Aorta (tissue), 5 donors: ENCODE measurements around the gene SPDYE6. TPM values are rescaled to one million over a fixed set of nuclear protein-coding genes. Genes with fewer than 3 reads are reported as not detected.
"Not testable (repeated sequence)": the region's sequence is repeated elsewhere in the genome, so short reads cannot be mapped to it uniquely, and the experiment has no call there.

Experiments used
- ATAC-seq: fragments of 200-7000 bp; cut with Tn5 transposase; one replicate; pipeline ENCODE4 v1.9.1; 2022; ENCODE audit warnings: moderate library complexity; ENCODE audit not compliant: low FRiP score
- DNase-seq, 2 donors: peaks; one replicate each; pipeline ENCODE4 v3.0.0-alpha.2; 2020
- H3K27ac ChIP-seq, 2 donors: one replicate each; pipeline ENCODE4 v1.5.1; 2013; ENCODE audit warnings: low read length in 2 of 2, mild to moderate bottlenecking in 2 of 2, moderate library complexity in 2 of 2, control low read depth in 1 of 2, inconsistent platforms in 1 of 2, low read depth in 1 of 2
- H3K27me3 ChIP-seq, 2 donors: one replicate each; pipeline ENCODE4 v1.6.1; 2013; ENCODE audit warnings: control low read depth in 1 of 2, low read length in 1 of 2, mild to moderate bottlenecking in 1 of 2, moderate library complexity in 1 of 2; ENCODE audit not compliant: insufficient read depth in 2 of 2, control insufficient read depth in 1 of 2
- H3K36me3 ChIP-seq, 2 donors: one replicate each; pipeline ENCODE4 v1.6.1; 2013; ENCODE audit warnings: control low read depth in 1 of 2, low read length in 1 of 2, mild to moderate bottlenecking in 1 of 2; ENCODE audit not compliant: insufficient read depth in 2 of 2, control insufficient read depth in 1 of 2
- H3K4me1 ChIP-seq, 2 donors: one replicate each; pipeline ENCODE4 v1.6.1; 2013; ENCODE audit warnings: low read length in 2 of 2, control low read depth in 1 of 2, mild to moderate bottlenecking in 1 of 2, moderate library complexity in 1 of 2; ENCODE audit not compliant: insufficient read depth in 2 of 2, control insufficient read depth in 1 of 2
- H3K4me3 ChIP-seq, 2 donors: one replicate each; pipeline ENCODE4 v1.5.1; 2013; ENCODE audit warnings: low read length in 2 of 2, control low read depth in 1 of 2, mild to moderate bottlenecking in 1 of 2
- H3K9me3 ChIP-seq: one replicate; pipeline ENCODE4 v1.6.1; 2013; ENCODE audit warnings: mild to moderate bottlenecking, low read length; ENCODE audit not compliant: control insufficient read depth
- WGBS, 2 donors: extraction: QIAGEN DNeasy Blood & Tissue Kit; methylation state at CpG; one replicate each; pipeline ENCODE4 v1.1.7; 2013; 5-methylcytosine and 5-hydroxymethylcytosine counted together
- intact Hi-C, 2 donors: fragments of 100-400 bp; cut with DNase I; formaldehyde crosslinking; loops; one replicate each; pipeline versions ENCODE4 v1.14.2 to v1.15.0; 2022
- polyA plus RNA-seq, 2 donors: library from polyadenylated mRNA; stranded (reverse); fragments of 200-250 nt; gene quantifications; one replicate each; pipeline ENCODE4 v1.2.3, GENCODE V29; 2013
- total RNA-seq, 2 donors: library from RNA; stranded (reverse); fragmentation: NEBNext Ultra II Directional; extraction: Animal tissue kit (Norgen Biotek cat#: 25700); gene quantifications; one replicate each; pipeline ENCODE4 v1.2.1, GENCODE V29; 2021
- donor health status: healthy with polysubstance abuse.
- donor health status: Bipolar disorder and iron deficiency.
- donor health status: DM: no; HTN: no; CAD: no.
- donor health status: DM: no; HTN: no; CAD: no.
- donor health status: DM: yes; HTN: yes; CAD: no.

Gene SPDYE6
- total and polyA plus RNA-seq, 4 donors: 0.31 TPM; not detected in 3

DNA sequence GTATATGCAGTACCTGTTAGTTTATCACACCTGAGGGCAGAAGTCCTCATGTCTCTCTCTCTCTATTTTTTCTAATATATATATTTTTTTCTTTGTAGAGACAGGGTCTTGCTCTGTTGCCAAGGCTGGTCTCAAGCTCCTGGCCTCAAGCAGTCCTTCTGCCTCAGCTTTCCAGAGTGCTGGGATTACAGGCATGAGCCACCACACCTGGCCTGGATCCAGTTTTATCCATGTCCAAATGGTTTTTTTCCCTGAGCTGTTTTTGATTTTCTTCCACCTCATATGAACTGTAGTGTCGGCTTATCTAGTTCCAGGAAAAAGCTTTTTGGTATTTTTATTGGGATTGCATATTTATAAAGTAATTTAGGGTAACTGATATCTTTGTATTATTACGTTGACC is 16.6 kb upstream of the SPDYE6 start:
- ATAC-seq, H3K27me3 ChIP-seq, H3K27ac ChIP-seq, DNase-seq, H3K4me1 ChIP-seq, intact Hi-C loops, H3K4me3 ChIP-seq, H3K36me3 ChIP-seq, H3K9me3 ChIP-seq: not testable (repeated sequence)
- 14 to 16% methylated on average over 2 of the region's 2 CpGs for WGBS, 2 donors

DNA sequence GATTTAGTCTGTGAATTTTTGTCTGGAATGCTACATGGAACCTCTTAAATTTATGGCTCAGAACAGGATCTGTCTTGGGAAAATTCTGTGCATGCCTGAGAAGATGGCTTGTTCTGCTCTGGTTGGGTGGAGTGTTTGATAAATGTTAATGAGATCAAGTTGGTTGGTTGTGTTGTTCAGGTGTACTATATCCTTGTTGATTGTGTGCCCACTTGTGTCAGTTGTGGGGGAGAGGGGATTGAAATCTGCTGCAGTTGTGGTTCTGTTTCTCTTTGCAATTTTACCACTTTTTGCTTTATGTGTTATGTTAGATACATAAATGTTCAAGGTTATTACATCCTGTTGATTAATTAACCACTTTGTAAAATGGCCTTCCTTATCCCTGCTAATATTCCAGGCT is 13.8 kb upstream of the SPDYE6 start:
- DNase-seq, ATAC-seq, H3K27me3 ChIP-seq, H3K4me1 ChIP-seq, H3K36me3 ChIP-seq, H3K4me3 ChIP-seq, H3K9me3 ChIP-seq, intact Hi-C loops, H3K27ac ChIP-seq: not testable (repeated sequence)

DNA sequence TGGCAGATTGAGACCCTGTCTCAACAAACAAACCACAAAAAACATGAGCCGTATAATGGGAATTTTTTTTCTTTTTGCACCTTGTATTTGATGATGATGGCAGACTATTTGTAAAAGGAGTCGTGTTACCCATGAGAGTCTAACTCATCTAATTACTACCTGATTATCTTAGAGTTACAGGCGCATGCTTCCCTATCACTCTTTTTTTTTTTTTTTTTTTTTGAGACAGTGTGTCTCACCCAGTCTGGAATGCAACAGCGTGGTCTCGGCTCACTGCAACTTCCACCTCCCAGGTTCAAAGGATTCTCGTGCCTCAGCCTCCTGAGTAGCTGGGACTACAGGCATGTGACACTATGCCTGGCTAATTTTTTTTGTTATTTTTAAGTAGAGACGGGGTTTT is 9.1 kb upstream of the SPDYE6 start:
- intact Hi-C loops, DNase-seq, H3K36me3 ChIP-seq, ATAC-seq, H3K4me1 ChIP-seq, H3K27ac ChIP-seq, H3K4me3 ChIP-seq, H3K27me3 ChIP-seq, H3K9me3 ChIP-seq: not testable (repeated sequence)
- 52 to 54% methylated on average over 7 of the region's 7 CpGs for WGBS, 2 donors

DNA sequence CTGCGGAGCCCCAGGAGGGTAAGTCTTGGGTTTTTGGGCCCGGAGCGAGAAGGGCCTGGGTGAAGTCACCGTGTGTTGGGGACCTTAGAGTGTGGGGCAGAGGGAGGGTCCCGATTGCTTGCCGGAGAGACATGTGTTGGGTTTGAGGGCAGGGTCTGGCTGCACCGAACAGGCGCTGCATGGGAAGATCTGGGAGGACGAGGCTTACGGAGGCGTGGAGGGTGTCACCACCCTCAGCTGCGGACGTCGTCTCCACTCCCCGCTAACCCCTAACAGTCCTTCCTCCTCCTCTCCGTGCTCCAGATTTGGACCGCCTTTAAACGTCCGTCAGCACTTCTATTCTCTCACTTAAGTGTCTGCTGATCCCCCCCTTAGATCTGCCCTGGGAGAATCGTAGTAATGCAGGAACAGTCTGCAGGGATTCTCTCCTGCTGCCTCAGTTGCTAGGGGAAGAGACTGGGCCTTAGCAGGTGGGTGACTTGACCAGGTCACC is 8.2 kb upstream of the SPDYE6 start:
- H3K4me1 ChIP-seq, H3K36me3 ChIP-seq, intact Hi-C loops, ATAC-seq, DNase-seq, H3K27me3 ChIP-seq, H3K9me3 ChIP-seq: not testable (repeated sequence)
- Histone ChIP-seq H3K27ac (peak overlapping the region in 1 of 2 donors; percentile 3), H3K4me3 (peak overlapping the region; percentile 41 to 54)
- 0% methylated on average over 13 to 20 of the region's 20 CpGs for WGBS, 2 donors

DNA sequence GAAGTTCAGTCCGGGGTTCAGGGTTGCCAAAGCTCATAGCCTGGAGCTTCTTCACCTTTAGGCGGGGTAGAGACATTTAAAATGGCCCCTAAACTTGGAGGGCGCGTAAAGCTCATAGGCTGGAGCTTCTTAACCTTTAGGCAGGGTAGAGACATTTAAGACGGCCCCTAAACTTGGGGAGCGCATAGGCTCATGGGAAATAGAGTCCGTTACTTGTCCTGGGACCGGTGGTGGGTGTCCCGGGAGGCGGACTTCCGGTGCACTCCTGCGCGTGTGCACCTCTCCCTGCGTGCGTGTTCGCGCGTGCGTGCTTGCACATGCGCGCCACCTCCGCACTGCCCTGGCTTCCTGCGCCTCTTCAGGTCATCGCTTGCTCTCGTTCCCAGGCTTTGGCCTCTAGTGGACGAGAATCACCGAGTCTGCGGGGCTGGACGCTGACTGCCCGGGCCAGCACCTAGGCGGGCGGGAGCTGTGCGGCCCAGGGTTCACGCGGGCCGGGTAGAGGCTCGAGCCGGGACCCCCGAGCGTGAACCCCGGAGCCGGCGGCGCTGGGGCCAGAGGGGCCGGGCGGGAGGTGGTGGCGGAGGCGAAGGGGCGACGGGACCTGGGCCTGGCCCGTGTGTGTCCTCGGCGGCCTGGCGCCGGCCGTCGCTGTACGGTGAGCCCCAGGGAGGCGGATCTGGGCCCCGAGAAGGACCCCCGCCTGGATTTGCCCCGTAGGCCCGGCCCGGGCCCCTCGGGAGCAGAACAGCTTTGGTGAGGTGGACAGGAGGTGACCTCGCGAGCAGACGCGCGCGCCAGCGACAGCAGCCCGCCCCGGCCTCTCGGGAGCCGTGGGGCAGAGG is 7.5 kb upstream of the SPDYE6 start:
- peak; percentile 97 for DNase-seq
- Histone ChIP-seq H3K4me3 (peak overlapping the region; percentile 41 to 54), H3K27ac (peak overlapping the region in 1 of 2 donors; percentile 31)
- H3K4me1 ChIP-seq, H3K27me3 ChIP-seq, H3K36me3 ChIP-seq, intact Hi-C loops, H3K9me3 ChIP-seq: not testable (repeated sequence)
- WGBS, 2 donors: 0 to 1% methylated on average over 69 to 76 of the region's 76 CpGs
- ATAC-seq: peak; percentile 100

DNA sequence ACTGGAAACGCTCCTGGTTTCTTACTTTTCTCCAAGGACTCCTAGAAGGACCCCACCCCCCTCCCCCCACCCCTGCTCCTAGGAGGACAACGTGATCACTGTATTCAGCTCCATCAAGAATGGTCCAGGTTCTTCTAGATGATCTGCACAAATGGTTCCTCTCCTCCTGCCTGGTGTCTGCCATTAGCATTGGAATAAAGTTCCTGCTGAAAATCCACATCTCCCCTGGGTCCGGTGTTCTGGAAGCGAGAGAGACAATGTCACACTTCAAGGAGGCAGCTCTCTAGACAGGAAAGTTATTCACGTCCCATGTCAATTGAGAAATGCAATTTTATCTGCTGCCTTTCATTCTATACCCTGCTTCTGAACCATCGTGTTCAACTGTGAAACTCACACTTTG is 9.3 kb downstream of the SPDYE6 start:
- H3K4me3 ChIP-seq, H3K9me3 ChIP-seq, H3K4me1 ChIP-seq, H3K27ac ChIP-seq, intact Hi-C loops, DNase-seq, H3K27me3 ChIP-seq, ATAC-seq, H3K36me3 ChIP-seq: not testable (repeated sequence)
- WGBS, 2 donors: 81 to 85% methylated on average over 2 of the region's 6 CpGs

DNA sequence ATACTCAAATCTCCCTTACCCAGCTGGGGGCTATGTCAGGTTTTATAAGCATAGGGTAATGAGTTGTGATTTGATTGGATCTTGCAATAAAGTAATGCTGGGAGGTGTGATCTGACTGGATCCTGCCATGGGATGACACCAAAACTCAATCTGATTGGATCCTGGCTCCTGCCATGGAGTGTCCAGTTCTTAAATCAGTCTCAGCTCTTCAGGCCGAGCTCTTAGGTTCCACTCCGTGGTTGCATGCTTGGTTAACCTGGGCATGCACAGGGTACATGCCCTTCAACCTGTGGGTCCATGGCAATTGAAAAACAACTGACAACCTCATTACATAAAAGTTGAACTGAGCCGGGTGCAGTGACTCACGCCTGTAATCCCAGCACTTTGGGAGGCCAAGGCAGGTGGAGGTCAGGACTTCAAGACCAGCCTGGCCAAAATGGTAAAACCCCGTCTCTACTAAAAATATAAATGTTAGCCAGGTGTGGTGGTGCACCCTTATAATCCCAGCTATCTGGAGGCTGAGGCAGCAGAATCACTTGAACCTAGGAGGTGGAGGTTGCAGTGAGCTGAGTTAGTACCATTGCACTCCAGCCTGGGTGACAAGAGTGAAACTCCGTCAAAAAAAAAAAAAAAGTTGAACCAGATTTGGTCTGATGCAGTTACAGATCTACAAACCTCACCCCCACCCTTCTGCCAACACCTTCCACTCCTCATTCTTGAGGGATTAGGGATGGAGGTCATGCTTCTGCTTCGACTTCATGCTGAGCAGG is 15.5 kb downstream of the SPDYE6 start:
- H3K9me3 ChIP-seq, H3K4me1 ChIP-seq, H3K27ac ChIP-seq, ATAC-seq, H3K36me3 ChIP-seq, H3K4me3 ChIP-seq, intact Hi-C loops, DNase-seq, H3K27me3 ChIP-seq: not testable (repeated sequence)
- WGBS, 2 donors: 88 to 91% methylated on average over 5 of the region's 7 CpGs

DNA sequence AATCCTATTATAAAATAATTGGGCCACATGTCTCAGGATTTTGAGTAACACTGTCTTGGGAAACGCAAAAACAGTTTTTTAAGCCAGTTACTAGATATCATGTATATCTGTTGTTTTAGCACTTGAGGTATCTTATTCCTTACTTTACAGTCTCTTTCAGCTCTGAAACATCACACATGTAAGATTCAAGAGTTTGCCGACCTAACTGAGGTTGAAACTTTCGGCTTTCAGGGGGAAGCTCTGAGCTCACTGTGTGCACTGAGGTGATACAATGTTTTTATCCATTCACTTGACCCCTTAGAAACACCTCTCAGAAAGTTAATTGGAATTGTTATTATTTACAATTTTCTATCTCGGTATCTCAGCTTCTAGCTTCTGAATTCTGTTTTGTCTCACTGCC is 18.8 kb downstream of the SPDYE6 start:
- intact Hi-C loops, H3K4me1 ChIP-seq, H3K27ac ChIP-seq, H3K36me3 ChIP-seq, H3K4me3 ChIP-seq, ATAC-seq, H3K27me3 ChIP-seq, DNase-seq, H3K9me3 ChIP-seq: not testable (repeated sequence)
- WGBS, 2 donors: 79 to 88% methylated on average over 4 of the region's 4 CpGs
